Stimulated activated CD4-positive, alpha-beta T cell treated with anti-CD3 and anti-CD28 coated beads, TNF-alpha, amount 100 ng/mL, for 1 hour (primary cell): ENCODE measurements around the gene TRIM5.
A peak's percentile ranks its signal among the peaks of the same experiment; 100 is the strongest.

Experiments used
- DNase-seq, 3 donors: peaks; one replicate each; pipeline ENCODE4 v3.0.0-alpha.2; 2020; ENCODE audit warnings: low read depth in 3 of 3, low spot score in 1 of 3

Gene TRIM5

GRCh38 chr11:5625281-5625680, 59.6 kb downstream of the TRIM5 start:
- no peak for DNase-seq

- peak; percentile 7 to 28 (median 21) for DNase-seq
Measured at GRCh38 chr11:5624489-5625279, 60.2 kb downstream of the TRIM5 start, which contains the start of gene TRIM34. TSS of gene TRIM34 (plus strand) at chr11:5625001. CDS start at chr11:5632332, 7,331 bp downstream.

GRCh38 chr11:5622802-5623201, 62.1 kb downstream of the TRIM5 start:
- DNase-seq, result no peak

DNA sequence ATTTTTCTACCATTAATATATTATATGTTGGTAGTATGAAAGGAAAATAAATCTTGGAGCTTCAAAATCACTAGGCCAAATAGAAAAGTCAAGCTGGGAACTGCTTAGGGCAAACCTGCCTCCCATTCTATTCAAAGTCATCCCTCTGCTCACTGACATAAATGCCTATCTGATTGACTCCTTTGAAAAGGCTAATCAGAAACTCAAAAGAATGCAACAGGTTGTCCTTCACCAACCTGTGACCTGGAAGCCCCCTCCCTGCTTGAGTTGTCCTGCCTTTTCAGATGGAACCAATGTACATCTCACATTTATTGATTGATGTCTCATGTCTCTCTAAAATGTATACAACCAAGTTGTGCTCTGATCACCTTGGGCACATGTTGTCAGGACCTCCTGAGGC, 63.3 kb downstream of the TRIM5 start:
- DNase-seq, result no peak

- no peak for DNase-seq
Measured at GRCh38 chr11:5620651-5621521, 64.0 kb downstream of the TRIM5 start.

DNA sequence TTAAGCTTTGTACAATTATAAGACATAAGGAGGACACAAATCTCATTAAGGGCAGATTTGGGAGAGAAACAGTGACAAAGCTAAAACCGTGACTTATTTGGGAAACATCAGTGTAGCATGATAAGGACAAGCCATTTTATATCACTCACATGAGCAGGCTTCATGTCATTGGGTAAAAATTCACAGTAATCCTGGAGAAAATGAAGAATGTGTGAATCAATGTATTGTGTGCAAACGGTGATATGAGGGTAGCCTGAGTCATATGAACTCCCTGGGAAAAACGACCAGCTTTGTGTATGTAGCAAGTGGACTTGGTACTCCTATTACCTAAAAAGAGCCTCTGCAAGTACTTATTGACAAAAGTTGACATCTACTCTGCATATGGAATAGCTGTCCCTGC, 66.1 kb downstream of the TRIM5 start:
- no peak for DNase-seq
